A549 (cell line): Measurements from ENCODE around the gene INSC.

ENCODE experiments used
- CHD4 ChIP-seq: fragments of 200-600 bp; sonication (generic); IDR thresholded peaks from 2 replicates; pipeline ENCODE4 v1.6.1; 2016; ENCODE audit warnings: antibody characterized with exemption, mild to moderate bottlenecking, borderline replicate concordance
- EHMT2 ChIP-seq: fragments of 200-600 bp; sonication (generic); IDR thresholded peaks from 2 replicates; pipeline ENCODE4 v1.6.1; 2016; ENCODE audit warnings: antibody characterized with exemption, low read depth, mild to moderate bottlenecking, moderate library complexity
- EP300 ChIP-seq, 2 experiments: fragments of >200 bp; sonication (Bioruptor Twin); formaldehyde crosslinking; IDR thresholded peaks; 2 replicates in 1 of 2; 3 replicates in 1 of 2; pipeline ENCODE4 v1.6.1; 2016 to 2017
- HDAC2 ChIP-seq: fragments of 200-600 bp; sonication (generic); IDR thresholded peaks from 2 replicates; pipeline ENCODE4 v1.6.1; 2016
- HOXA7 ChIP-seq: fragments of 250-450 bp; sonication (Bioruptor Pico); IDR thresholded peaks from 2 replicates; pipeline ENCODE4 v1.5.0; 2020; ENCODE audit warnings: mild to moderate bottlenecking, moderate library complexity
- POLR2A ChIP-seq: IDR thresholded peaks from 2 replicates; pipeline ENCODE4 v1.6.1; 2012; ENCODE audit warnings: mild to moderate bottlenecking, low read length
- RAD21 ChIP-seq, 2 experiments: fragments of >200 bp in 1 of 2; sonication (Bioruptor Twin) in 1 of 2; formaldehyde crosslinking in 1 of 2; IDR thresholded peaks in 1 of 2; conservative IDR thresholded peaks in 1 of 2; 2 replicates in 1 of 2; 3 replicates in 1 of 2; pipeline ENCODE4 v1.6.1; 2012 to 2018; ENCODE audit warnings: inconsistent platforms in 1 of 2
- ZC3H11A ChIP-seq: fragments of 450-650 bp; IDR thresholded peaks from 2 replicates; pipeline ENCODE4 v1.6.1; 2014; ENCODE audit warnings: antibody characterized with exemption, mild to moderate bottlenecking
- ZSCAN20 ChIP-seq: fragments of 250-450 bp; sonication (Bioruptor Pico); IDR thresholded peaks from 2 replicates; pipeline ENCODE4 v1.8.0; 2022; ENCODE audit warnings: mild to moderate bottlenecking, moderate library complexity
- TF ChIP-seq, protein P1 (sequence below): fragments of >200 bp; sonication (Bioruptor Twin); formaldehyde crosslinking; IDR thresholded peaks from 3 replicates; pipeline ENCODE4 v1.5.1; 2016
- TF ChIP-seq, protein P2 (sequence below): fragments of >200 bp; sonication (Bioruptor Twin); formaldehyde crosslinking; IDR thresholded peaks from 3 replicates; pipeline ENCODE4 v1.6.1; 2016

DNA sequence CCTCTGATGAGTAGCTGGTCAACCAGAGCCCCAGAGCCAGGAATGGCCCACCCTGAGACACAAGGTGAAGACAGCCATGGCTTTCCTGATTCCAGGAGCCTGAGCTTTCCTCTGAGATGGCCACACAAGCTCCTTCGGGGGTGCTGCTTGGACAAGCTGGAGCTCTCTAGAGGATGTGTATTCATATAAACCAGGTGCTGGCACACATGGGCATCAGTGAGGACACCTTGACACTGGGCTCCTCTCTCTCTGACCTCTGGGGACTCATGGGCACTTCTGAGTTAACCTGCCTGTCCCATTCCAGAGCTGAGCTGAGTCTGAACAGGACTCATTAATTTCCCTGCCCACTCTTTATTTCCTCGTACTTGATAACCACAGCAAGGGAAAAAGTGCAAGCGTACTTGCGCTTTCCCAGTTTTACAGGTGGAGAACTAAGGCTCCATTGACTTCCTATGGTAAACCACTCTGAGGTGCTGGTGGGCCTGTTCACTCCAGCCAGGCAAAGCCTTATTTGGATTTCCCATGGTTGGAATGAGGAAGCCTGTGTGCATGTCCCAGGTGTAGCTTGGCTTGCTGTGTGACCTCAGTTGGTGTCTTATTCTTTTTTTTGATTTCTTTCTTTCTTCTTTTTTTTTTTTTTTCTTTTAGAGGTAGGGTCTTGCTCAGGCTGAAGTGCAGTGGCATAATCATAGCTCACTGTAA is 25.4 kb downstream of the INSC start:
- TF ChIP-seq, protein P1, sequence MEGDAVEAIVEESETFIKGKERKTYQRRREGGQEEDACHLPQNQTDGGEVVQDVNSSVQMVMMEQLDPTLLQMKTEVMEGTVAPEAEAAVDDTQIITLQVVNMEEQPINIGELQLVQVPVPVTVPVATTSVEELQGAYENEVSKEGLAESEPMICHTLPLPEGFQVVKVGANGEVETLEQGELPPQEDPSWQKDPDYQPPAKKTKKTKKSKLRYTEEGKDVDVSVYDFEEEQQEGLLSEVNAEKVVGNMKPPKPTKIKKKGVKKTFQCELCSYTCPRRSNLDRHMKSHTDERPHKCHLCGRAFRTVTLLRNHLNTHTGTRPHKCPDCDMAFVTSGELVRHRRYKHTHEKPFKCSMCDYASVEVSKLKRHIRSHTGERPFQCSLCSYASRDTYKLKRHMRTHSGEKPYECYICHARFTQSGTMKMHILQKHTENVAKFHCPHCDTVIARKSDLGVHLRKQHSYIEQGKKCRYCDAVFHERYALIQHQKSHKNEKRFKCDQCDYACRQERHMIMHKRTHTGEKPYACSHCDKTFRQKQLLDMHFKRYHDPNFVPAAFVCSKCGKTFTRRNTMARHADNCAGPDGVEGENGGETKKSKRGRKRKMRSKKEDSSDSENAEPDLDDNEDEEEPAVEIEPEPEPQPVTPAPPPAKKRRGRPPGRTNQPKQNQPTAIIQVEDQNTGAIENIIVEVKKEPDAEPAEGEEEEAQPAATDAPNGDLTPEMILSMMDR: no peak
- TF ChIP-seq POLR2A (no peak), HOXA7 (CRISPR knock-in tag) (no peak), CHD4 (no peak), EP300 (IDR thresholded peaks at IDR 0.05) (no peak), EHMT2 (no peak), RAD21 (conservative IDR thresholded peaks at IDR 0.05 in 1 of 2, IDR thresholded peaks at IDR 0.05 in 1 of 2) (no peak), ZSCAN20 (CRISPR knock-in tag) (no peak), HDAC2 (no peak), ZC3H11A (no peak)
- TF ChIP-seq, protein P2, sequence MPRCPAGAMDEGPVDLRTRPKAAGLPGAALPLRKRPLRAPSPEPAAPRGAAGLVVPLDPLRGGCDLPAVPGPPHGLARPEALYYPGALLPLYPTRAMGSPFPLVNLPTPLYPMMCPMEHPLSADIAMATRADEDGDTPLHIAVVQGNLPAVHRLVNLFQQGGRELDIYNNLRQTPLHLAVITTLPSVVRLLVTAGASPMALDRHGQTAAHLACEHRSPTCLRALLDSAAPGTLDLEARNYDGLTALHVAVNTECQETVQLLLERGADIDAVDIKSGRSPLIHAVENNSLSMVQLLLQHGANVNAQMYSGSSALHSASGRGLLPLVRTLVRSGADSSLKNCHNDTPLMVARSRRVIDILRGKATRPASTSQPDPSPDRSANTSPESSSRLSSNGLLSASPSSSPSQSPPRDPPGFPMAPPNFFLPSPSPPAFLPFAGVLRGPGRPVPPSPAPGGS: no peak
